GM12891 (cell line): ENCODE data around the gene MRPL1.
A peak's percentile ranks its signal among the peaks of the same experiment; 100 is the strongest.

Experiments used
- DNase-seq: peaks from one replicate; pipeline ENCODE4 v3.0.0; 2011; ENCODE audit warnings: low spot score; ENCODE audit not compliant: insufficient read length
- FAIRE-seq: peaks from 2 replicates; lab custom pipeline; 2011; peaks lifted over from hg19 to GRCh38; lab: Jason Lieb, UNC
- PAX5 ChIP-seq: IDR thresholded peaks from 2 replicates; pipeline ENCODE4 v1.6.1; 2011; ENCODE audit warnings: low read length, moderate library complexity, mild to moderate bottlenecking; ENCODE audit not compliant: insufficient read depth, severe bottlenecking
- POLR2A ChIP-seq: IDR thresholded peaks from 2 replicates; pipeline ENCODE4 v1.6.1; 2011; ENCODE audit warnings: low read depth, low read length, control low read depth
- POLR2AphosphoS5 ChIP-seq: IDR thresholded peaks from 2 replicates; pipeline ENCODE4 v1.6.1; 2011; ENCODE audit warnings: low read depth, low read length, control low read depth
- POU2F2 ChIP-seq: IDR thresholded peaks from 2 replicates; pipeline ENCODE4 v1.6.1; 2011; ENCODE audit warnings: low read depth, mild to moderate bottlenecking, control low read depth, low read length, moderate library complexity
- SPI1 ChIP-seq: IDR thresholded peaks from 2 replicates; pipeline ENCODE4 v1.6.1; 2011; ENCODE audit warnings: low read depth, low read length, control low read depth
- TAF1 ChIP-seq: IDR thresholded peaks from 2 replicates; pipeline ENCODE4 v1.6.1; 2011; ENCODE audit warnings: low read depth, low read length, control low read depth

The MRPL1 gene

GRCh38 chr4:77877167-77877566, 14.5 kb downstream of the MRPL1 start:
- DNase-seq = no peak
- TF ChIP-seq PAX5 = no peak
- TF ChIP-seq SPI1 = no peak
- no peak for TF ChIP-seq POLR2A
- TF ChIP-seq POLR2AphosphoS5 = no peak
- no peak for TF ChIP-seq TAF1
- TF ChIP-seq POU2F2 = no peak

GRCh38 chr4:77877771-77878565, 15.3 kb downstream of the MRPL1 start:
- no peak for FAIRE-seq
- DNase-seq = no peak
- no peak for TF ChIP-seq SPI1
- TF ChIP-seq POLR2AphosphoS5 = no peak
- no peak for TF ChIP-seq POLR2A
- TF ChIP-seq POU2F2 = no peak

More at GRCh38 chr4:77877167-77877566, 14.5 kb downstream of the MRPL1 start:
- FAIRE-seq = no peak

DNA sequence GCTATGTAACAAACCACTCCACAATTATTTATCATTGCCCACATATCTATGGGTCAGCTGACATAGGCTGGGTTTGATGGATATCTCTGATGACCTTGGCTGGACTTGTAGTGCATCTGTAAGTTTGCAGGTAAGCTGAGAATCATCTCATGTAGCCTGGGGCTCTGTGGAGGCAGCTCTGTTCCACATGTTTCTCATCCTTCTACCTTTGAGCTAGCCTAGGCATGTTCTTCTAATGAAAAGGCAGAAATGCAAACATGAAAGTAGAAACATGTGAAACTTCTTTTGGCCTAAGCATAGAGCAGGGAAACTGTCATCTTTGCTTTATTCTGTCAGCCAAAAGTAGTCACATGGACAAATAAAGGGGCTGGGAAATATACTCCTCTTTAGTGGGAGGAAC, 18.2 kb downstream of the MRPL1 start:
- no peak for FAIRE-seq
- no peak for TF ChIP-seq POU2F2
- no peak for TF ChIP-seq POLR2AphosphoS5
- no peak for TF ChIP-seq SPI1
- no peak for TF ChIP-seq PAX5
- TF ChIP-seq POLR2A = no peak
- no peak for TF ChIP-seq TAF1
- no peak for DNase-seq

DNA sequence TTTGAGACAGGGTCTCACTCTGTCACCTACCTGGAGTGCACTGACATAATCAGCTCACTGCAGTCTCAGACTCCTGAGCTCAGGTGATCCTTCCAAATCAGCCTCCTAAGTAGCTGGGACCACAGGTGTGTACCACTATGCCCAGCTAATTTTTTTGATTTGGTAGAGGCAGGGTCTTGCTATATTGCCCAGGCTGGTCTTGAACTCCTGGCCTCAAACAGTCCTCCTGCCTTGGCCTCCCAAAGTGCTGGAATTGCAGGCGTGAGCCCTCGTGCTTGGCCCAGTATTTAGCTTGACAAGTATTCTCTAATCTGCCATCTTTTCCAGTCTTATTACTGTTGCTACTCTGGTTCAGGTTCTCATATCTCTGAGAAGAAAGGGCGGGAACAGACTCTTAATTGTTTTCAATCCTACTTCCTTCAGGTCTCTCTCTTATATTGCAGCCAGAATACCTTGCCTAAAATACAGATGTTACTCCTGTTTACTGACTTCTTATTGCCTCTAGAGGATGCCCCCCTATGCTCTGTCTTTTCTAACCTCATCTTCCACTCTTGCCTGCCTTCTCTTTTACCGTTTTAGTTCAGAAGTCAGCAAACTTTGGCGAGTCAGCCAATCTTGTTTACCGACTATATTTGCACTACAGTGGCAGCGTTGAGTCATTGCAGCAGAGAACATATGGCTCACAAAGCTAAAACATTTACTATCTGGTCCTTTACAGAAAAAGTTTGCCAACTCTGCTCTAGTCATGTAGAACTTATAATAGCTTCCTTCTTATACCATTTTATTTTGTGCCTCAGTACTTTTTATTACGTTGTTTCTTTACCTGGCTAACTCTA, 19.0 kb downstream of the MRPL1 start:
- FAIRE-seq (peak; percentile 9), DNase-seq (no peak)
- no peak for TF ChIP-seq PAX5
- no peak for TF ChIP-seq POLR2AphosphoS5
- TF ChIP-seq POU2F2 = no peak
- no peak for TF ChIP-seq TAF1
- TF ChIP-seq SPI1 = no peak
- TF ChIP-seq POLR2A = no peak

GRCh38 chr4:77893451-77893850, 30.8 kb downstream of the MRPL1 start:
- no peak for FAIRE-seq
- no peak for DNase-seq
- peak; percentile 12; the same call in 1 of the 2 replicates for TF ChIP-seq SPI1
- no peak for TF ChIP-seq TAF1

DNA sequence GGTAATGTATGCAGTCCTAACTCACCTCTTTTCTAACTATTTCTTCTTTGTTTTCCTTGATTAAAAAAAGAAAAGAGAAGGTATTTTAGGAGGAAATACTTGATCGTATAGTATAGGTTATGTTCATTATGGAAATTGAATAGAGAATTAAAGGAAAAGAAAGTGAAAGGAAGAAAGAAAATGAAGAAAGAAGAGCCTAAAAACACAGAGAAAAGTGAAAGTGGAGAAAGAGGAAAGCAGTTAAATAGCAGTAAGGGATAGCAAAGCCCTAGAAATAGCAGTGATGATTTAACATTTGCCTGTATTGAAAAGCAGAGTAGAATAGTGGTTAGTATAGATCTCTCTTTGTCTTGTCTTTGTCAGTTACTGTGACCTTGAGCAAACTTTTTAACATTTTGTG, 37.0 kb downstream of the MRPL1 start:
- DNase-seq = no peak
- no peak for FAIRE-seq
- TF ChIP-seq SPI1 = no peak

DNA sequence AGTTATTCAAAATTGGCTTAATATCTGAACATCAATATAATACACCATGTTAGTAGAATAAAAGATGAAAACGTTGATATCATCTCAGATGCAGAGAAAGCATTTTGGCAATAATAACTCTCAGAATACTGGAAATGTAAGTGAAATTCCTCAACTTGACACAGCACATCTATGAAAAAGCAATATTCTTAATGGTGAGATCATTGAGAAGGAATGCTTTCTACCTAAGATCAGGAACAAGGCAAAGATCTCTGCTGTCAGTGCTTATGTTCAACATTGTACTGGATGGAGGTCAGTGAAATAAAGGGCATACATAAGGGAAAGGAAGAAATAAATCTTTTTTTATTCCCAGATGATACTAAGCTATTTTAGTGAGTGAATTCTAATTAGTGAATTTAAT, 40.6 kb downstream of the MRPL1 start:
- no peak for DNase-seq
- TF ChIP-seq TAF1 = no peak
- TF ChIP-seq SPI1 = no peak
- TF ChIP-seq POU2F2 = no peak
- TF ChIP-seq POLR2AphosphoS5 = no peak
- TF ChIP-seq PAX5 = no peak
- TF ChIP-seq POLR2A = no peak
- FAIRE-seq = no peak

DNA sequence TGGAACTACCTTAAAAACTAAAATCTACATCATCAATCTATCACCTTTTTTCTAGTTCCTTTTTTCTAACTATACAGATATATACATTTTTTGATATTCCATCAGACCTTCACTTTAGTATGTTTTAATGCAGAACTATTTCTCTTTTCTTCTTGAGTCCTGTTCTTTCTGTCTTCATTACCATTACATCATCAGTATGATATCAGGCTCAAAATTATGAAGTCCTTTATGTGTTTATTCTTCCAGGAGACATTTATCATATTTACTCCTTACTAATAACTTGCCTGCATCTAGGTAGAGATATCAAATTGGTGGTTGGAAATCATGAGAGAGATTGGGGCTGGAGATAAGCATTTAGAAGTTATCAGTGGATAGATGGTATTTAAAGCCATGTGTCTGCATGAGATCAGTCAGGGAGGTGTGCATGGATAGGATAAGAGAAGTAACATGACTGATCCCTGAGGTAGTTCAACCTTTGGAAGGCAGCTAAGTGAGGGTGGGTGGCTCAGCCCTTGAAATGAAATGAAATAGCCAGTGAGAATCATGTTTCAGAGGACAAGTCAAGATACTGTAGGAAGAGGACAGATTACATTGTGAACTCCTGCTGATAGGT, 43.1 kb downstream of the MRPL1 start:
- no peak for FAIRE-seq
- DNase-seq = no peak
- no peak for TF ChIP-seq TAF1
- TF ChIP-seq POLR2AphosphoS5 = no peak
- TF ChIP-seq POLR2A = no peak
- TF ChIP-seq POU2F2 = no peak
- no peak for TF ChIP-seq PAX5
- TF ChIP-seq SPI1 = no peak

GRCh38 chr4:77910676-77911075, 48.0 kb downstream of the MRPL1 start:
- DNase-seq (no peak), FAIRE-seq (no peak)
- TF ChIP-seq POU2F2 (no peak), POLR2AphosphoS5 (no peak), PAX5 (no peak), POLR2A (no peak), SPI1 (no peak), TAF1 (no peak)

DNA sequence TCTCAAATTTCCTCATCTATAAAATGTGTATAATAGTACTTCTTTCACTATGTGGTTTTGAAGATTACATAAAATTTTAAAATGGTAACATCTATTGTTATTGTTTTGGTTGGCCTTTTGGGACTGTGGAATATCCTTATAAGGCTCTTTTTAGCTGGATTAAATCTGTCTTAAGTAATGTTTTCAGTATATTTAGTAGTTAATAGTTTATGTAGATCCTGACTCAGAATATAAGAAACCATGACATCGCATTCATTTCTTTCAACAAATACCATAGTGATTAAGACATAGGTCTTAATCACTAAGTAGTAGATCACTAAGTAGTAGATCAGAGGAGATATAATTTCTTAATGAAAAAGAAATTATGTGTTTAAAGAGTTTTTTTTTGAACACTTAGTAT, 48.5 kb downstream of the MRPL1 start:
- FAIRE-seq (no peak), DNase-seq (no peak)
- no peak for TF ChIP-seq POLR2A
